HG02981 (cell line): ENCODE data around the gene POLD2.
"Not testable (repeated sequence)": the region's sequence is repeated elsewhere in the genome, so short reads cannot be mapped to it uniquely, and the experiment has no call there.

Experiments
- ATAC-seq: cut with Tn5 transposase; IDR thresholded peaks from one replicate; pipeline ENCODE4 v1.9.1; 2021; ENCODE audit warnings: mild to moderate bottlenecking, moderate library complexity; ENCODE audit not compliant: unreplicated experiment

The POLD2 gene

GRCh38 chr7:44139311-44140010, 16.1 kb upstream of the POLD2 start:
- ATAC-seq, result no peak

- ATAC-seq, result no peak
Measured at GRCh38 chr7:44138698-44139097, 15.3 kb upstream of the POLD2 start.

- ATAC-seq, result no peak
Measured at GRCh38 chr7:44136731-44137130, 13.4 kb upstream of the POLD2 start.

- no peak for ATAC-seq
Measured at GRCh38 chr7:44134943-44135628, 11.7 kb upstream of the POLD2 start.

- no peak for ATAC-seq
Measured at GRCh38 chr7:44133295-44133694, 9.9 kb upstream of the POLD2 start.

GRCh38 chr7:44132039-44132438, 8.7 kb upstream of the POLD2 start:
- no peak for ATAC-seq

- no peak for ATAC-seq
Measured at GRCh38 chr7:44131173-44132029, 8.1 kb upstream of the POLD2 start.

GRCh38 chr7:44128721-44129582, 5.6 kb upstream of the POLD2 start:
- ATAC-seq, result no peak

- no peak for ATAC-seq
Measured at GRCh38 chr7:44127161-44127560, 3.8 kb upstream of the POLD2 start.

GRCh38 chr7:44126574-44126973, 3.2 kb upstream of the POLD2 start:
- not testable (repeated sequence) for ATAC-seq

GRCh38 chr7:44124822-44125202, 1.5 kb upstream of the POLD2 start:
- no peak for ATAC-seq

GRCh38 chr7:44122529-44122928, 819 bp downstream of the POLD2 start:
- ATAC-seq, result no peak

- no peak for ATAC-seq
Measured at GRCh38 chr7:44121761-44122420, 1.5 kb downstream of the POLD2 start.

- no peak for ATAC-seq
Measured at GRCh38 chr7:44120395-44120794, 3.0 kb downstream of the POLD2 start.

GRCh38 chr7:44119829-44120380, 3.4 kb downstream of the POLD2 start:
- ATAC-seq, result no peak

GRCh38 chr7:44117801-44118429, 5.4 kb downstream of the POLD2 start:
- ATAC-seq, result no peak

GRCh38 chr7:44116789-44117666, 6.3 kb downstream of the POLD2 start:
- ATAC-seq, result no peak

- ATAC-seq, result no peak
Measured at GRCh38 chr7:44116087-44116788, 7.1 kb downstream of the POLD2 start.
